ENCODE results near the gene BCAM.

DNA sequence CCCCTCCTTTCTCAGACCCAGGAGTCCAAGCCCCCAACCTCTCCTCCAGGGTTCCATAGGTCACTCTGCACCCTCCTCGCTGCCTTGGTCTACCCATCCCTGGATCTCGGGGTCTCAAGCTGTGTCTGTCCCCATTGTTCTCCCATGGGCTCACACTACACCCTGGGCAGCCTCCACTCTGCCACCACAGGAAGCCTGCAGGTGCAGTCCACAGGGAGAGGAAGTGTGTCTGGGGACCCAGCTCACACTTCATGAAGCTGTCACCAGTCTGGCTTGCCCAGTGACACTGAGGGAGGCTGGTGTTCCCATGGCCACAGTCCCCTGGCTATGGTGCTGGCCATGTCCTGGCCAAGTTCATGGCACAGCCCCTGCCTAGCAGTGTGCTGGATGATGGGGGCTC, 42.5 kb downstream of the BCAM start:
- TF ChIP-seq, protein P1, sequence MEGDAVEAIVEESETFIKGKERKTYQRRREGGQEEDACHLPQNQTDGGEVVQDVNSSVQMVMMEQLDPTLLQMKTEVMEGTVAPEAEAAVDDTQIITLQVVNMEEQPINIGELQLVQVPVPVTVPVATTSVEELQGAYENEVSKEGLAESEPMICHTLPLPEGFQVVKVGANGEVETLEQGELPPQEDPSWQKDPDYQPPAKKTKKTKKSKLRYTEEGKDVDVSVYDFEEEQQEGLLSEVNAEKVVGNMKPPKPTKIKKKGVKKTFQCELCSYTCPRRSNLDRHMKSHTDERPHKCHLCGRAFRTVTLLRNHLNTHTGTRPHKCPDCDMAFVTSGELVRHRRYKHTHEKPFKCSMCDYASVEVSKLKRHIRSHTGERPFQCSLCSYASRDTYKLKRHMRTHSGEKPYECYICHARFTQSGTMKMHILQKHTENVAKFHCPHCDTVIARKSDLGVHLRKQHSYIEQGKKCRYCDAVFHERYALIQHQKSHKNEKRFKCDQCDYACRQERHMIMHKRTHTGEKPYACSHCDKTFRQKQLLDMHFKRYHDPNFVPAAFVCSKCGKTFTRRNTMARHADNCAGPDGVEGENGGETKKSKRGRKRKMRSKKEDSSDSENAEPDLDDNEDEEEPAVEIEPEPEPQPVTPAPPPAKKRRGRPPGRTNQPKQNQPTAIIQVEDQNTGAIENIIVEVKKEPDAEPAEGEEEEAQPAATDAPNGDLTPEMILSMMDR (IDR thresholded peaks at IDR 0.05), result no peak
- TF ChIP-seq POLR2A (IDR thresholded peaks at IDR 0.05), result no peak
